NCI-H187 (cell line): Measurements from ENCODE around the gene NOXO1.

Experiments
- DNase-seq, 2 experiments: peaks; one replicate each; lab custom pipeline; 2025; lab: John Stamatoyannopoulos, UW

The NOXO1 gene

DNA sequence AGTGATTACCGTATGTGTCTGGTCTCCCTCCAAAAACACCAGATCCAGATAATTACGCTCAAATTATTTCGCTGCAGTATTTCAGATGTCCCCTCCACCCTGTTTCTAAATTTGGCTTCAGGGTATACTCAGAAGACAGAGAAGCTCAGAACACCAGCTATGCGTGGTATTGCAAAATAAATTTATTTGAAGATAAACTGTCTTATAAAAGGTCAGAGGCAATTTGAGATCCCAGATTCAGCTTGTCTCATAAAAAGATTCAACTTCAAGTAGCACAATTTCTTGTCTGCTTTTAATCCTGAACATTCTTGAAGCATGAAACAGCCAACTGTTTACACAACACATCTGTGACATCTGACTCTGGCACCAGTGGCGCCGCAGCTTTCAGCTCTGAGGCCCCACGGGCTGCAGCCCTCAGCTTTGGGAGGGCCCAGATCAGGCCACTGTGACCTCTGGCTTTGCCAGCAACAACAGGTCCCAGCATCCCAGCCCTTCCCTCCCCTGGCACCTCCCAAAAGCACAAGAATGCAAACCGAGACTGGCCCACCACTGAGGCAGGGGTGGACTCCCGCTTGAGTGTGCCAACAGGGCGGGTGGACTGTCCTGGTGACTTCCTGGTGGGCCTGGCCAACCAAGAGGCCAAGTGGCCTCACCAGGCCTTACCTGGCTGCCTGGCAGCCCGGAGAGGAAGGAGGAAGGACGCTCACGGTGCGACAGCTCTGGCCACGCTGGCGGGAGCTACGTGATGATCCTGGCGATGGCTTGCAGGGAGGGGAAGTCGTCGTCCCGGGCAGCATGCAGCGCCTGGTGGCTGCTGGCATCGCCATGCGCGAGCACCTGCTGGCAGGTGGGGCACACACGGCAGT is 16.5 kb upstream of the NOXO1 start:
- DNase-seq = no peak

GRCh38 chr16:1993731-1994131 is 12.5 kb upstream of the NOXO1 start:
- no peak for DNase-seq

- DNase-seq = no peak
These were observed 11.5 kb upstream of the NOXO1 start for GRCh38 chr16:1992704-1993317.

DNA sequence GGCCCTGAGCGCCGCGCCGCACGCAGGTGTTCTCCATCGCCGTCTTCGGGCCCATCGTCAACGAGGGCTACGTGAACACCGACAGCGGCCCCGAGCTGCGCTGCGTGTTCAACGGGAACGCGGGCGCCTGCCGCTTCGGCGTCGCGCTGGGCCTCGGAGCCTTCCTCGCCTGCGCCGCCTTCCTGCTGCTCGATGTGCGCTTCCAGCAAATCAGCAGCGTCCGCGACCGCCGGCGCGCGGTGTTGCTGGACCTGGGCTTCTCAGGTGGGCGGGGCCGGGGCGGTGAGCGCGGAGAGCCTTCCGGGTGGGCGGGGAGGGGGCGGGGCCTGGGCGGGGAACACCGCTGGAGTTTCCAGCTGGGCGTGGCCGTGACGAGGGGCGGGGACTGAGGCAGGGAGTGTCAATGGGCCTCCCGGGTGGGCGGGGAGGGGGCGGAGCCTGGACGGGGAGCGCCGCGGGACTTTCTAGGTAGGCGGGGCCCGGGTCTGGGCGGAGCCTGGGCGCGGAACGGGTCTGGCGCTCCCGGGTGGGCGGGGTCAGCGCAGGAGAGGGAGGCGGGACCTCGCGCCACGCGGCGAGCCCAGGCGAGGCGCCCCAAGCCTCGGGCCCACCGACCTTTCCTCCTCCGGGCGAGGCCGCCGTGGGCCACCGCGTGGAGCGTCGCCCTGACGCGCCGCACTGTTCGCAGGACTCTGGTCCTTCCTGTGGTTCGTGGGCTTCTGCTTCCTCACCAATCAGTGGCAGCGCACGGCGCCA is 10.9 kb upstream of the NOXO1 start:
- DNase-seq = peak; percentile 31 to 94

- no peak for DNase-seq
These were observed 10.3 kb upstream of the NOXO1 start for GRCh38 chr16:1991588-1991947.

- DNase-seq = no peak
These were observed 9.9 kb upstream of the NOXO1 start for GRCh38 chr16:1991135-1991551.

DNA sequence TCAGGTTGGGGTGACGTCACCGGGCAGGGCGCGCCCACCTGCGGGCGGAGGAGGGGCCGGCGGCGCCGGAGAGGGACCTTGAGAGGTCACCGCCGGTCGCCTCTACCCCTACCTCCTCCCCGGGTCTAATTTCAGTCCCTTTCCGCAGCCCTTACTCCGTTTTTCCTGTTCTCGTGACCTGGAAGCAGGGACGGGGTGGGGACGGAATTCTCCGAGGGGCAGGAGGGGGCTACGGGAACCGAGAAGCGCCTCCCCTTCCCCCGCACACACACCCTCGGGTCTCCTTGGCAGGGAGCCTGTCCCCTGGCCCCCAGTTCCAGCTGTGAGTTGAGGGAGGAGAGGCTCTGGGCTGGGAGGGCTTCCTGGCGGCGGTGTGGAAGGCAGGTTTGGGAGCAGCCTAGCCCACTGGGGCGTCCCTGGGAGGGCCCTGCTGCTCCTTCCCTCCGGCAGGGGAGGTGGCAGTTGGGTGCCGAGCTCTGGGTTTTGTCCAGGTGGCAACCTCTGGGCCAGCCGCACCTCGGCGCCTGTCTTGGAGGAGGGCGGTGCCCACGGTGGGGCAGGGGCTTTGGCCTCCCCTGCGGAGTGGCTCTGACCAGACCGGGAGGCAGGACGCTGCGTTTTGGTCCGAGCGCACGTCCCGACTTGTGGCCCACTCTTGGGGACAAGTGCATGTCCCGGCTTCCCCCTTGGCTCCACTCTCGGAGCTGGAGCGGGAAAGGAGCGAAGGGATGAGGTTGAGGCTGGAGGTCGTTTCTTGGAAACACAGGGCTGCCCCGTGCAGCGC is 9.3 kb upstream of the NOXO1 start:
- no peak for DNase-seq

GRCh38 chr16:1990101-1990350 is 8.8 kb upstream of the NOXO1 start:
- DNase-seq = no peak

DNA sequence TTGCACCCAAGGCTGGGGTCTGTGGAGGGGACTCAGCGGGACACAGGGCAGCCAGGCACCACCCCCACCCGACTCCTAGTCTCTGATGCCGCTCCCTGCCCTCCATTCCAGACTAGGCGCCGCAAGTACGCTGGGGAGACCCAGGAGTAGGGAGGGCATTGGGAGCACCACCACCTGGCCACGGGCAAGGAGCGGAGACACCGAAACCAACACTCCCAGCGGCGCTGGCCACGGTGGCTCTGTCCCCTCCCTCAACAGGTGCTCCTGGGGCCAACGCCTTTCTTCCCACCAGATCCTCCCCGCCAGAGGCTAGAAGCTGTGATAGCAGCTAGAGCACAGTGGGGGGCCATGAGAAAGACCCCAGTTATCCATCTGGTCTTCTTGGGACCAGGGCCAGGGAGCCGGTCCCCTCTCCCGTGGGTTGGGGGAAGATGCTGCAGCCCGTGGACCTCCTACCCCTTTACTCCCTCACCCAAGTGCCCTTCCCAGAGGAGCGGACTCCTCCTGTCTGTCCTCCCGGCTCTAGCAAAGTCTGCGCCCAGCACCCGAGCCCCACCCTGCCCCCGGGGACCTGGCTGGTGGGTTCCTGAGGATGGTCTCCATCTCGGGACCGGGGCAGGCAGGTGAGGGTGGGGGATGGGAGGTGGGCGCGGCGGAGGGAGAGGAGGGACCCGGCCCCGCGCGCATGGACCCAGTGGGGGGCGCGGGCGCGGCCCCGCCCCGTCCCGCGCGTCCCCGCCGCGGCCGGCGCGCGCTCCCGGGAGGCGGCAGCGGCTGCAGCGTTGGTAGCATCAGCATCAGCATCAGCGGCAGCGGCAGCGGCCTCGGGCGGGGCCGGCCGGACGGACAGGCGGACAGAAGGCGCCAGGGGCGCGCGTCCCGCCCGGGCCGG is 8.2 kb upstream of the NOXO1 start, which contains the start of gene SYNGR3:
TSS of gene SYNGR3 (plus strand) at position 762 of the 892 bp plus-strand sequence. CDS start 133 bp downstream, outside the sequence.
- DNase-seq = peak; percentile 55 to 71

DNA sequence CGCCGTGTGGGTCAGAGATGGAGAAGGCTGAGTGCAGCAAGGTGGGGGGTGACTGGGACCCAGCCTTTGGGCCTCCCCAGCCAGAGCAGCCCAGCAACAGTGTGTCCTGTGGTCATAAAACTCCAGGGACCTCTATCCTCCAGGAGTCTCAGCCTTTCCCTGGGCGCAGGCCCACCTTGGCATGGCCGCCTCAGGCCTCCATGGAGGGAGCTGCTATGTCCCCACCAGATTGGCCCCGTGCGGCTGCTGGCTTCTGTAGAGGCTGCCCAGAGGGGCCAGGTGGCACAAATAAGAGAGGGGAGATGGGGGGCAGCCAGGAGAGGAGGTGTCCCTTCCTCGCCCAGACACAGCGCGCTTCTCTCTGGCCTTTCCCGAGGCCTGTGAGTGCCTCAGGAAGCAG is 5.9 kb upstream of the NOXO1 start:
- DNase-seq = no peak

GRCh38 chr16:1985466-1986150 is 4.3 kb upstream of the NOXO1 start:
- DNase-seq = no peak

- DNase-seq = no peak
These were observed 3.3 kb upstream of the NOXO1 start for GRCh38 chr16:1984347-1985225.

GRCh38 chr16:1983544-1984346 is 2.5 kb upstream of the NOXO1 start, which contains the start of gene GFER:
TSS of gene GFER (plus strand) at chr16:1984193. CDS start at chr16:1984219, 26 bp downstream.
- peak; percentile 86 to 92 for DNase-seq

- no peak for DNase-seq
These were observed 1.8 kb upstream of the NOXO1 start for GRCh38 chr16:1982991-1983543.

GRCh38 chr16:1982013-1982433 is 754 bp upstream of the NOXO1 start:
- no peak for DNase-seq

GRCh38 chr16:1980770-1981087 is 540 bp downstream of the NOXO1 start:
- DNase-seq = no peak

DNA sequence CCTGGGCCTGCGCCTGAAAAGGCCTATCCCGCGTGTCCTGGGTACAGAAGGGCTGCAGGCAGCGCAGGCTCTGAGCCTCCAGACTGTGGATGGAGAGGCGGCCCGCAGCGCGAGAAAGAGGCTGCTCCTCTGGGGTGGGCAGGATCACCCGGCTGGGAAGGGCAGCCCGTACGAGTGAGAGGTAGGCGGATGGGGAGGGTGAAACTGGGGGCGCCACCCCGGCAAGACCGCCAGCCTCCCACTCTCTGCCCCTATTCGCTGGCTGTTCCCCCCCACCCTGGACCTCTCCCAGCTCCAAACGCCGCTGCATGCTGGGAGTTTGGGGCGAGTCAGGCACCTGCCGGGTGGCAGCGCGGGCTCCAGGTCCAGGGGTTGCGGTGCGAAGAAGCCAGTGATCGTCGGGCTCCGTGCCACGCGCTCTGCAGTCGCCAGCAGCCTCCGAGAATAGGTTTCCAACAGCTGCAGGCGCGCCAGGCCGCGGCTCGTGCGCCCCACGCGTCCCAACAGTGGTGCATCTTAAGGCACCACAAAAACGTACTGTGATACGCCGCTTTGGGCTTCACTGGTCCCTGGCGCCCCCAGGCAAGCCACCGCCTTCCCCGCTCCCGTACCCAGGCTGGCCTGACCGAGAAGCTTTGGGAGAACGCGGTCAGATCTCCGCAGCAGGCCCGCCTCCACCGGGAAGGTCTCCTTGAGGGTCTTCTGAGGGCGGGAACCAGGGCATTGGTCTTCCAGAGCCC is 1.1 kb downstream of the NOXO1 start:
- DNase-seq = no peak
